Peyer's patch (tissue), 4 donors: ENCODE measurements around the gene TNFAIP8L1.

Experiments
- POLR2A ChIP-seq, 2 donors: fragments of 450-650 bp; IDR thresholded peaks; one replicate each; pipeline ENCODE4 v1.5.1; 2017; ENCODE audit warnings: antibody characterized with exemption in 2 of 2, mild to moderate bottlenecking in 2 of 2, moderate library complexity in 2 of 2
- TF ChIP-seq, protein P1 (sequence below), 6 experiments: fragments of 450-650 bp in 4 of 6; fragments of 200-600 bp in 2 of 6; sonication (generic) in 1 of 6; IDR thresholded peaks; one replicate each; pipeline ENCODE4 v1.5.1; 2017 to 2019; ENCODE audit warnings: antibody characterized with exemption in 6 of 6, mild to moderate bottlenecking in 3 of 6, moderate library complexity in 1 of 6

GRCh38 chr19:4594201-4594600 lies 45.1 kb upstream of the TNFAIP8L1 start:
- TF ChIP-seq POLR2A (IDR thresholded peaks at IDR 0.05), result no peak
- TF ChIP-seq, protein P1, sequence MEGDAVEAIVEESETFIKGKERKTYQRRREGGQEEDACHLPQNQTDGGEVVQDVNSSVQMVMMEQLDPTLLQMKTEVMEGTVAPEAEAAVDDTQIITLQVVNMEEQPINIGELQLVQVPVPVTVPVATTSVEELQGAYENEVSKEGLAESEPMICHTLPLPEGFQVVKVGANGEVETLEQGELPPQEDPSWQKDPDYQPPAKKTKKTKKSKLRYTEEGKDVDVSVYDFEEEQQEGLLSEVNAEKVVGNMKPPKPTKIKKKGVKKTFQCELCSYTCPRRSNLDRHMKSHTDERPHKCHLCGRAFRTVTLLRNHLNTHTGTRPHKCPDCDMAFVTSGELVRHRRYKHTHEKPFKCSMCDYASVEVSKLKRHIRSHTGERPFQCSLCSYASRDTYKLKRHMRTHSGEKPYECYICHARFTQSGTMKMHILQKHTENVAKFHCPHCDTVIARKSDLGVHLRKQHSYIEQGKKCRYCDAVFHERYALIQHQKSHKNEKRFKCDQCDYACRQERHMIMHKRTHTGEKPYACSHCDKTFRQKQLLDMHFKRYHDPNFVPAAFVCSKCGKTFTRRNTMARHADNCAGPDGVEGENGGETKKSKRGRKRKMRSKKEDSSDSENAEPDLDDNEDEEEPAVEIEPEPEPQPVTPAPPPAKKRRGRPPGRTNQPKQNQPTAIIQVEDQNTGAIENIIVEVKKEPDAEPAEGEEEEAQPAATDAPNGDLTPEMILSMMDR (IDR thresholded peaks at IDR 0.05), result no peak
